NCI-H345 (cell line): ENCODE data around the gene CAPG.
"Not testable (repeated sequence)": the region's sequence is repeated elsewhere in the genome, so short reads cannot be mapped to it uniquely, and the experiment has no call there.

Experiments used
- DNase-seq: peaks from one replicate; lab custom pipeline; 2025; lab: John Stamatoyannopoulos, UW

Gene CAPG

GRCh38 chr2:85409845-85410583, at the start of gene CAPG:
Gene CAPG (minus strand): TSS chr2:85410366. CDS start chr2:85402145, 8,221 bp downstream.
- no peak for DNase-seq

GRCh38 chr2:85459771-85460170, 49.6 kb upstream of the CAPG start:
- DNase-seq = no peak

GRCh38 chr2:85458601-85459563, 48.7 kb upstream of the CAPG start:
- no peak for DNase-seq

GRCh38 chr2:85457877-85458316, 47.7 kb upstream of the CAPG start:
- no peak for DNase-seq

- no peak for DNase-seq
Measured at GRCh38 chr2:85457043-85457442, 46.9 kb upstream of the CAPG start.

- no peak for DNase-seq
Measured at GRCh38 chr2:85455552-85456090, 45.5 kb upstream of the CAPG start.

- DNase-seq = no peak
Measured at GRCh38 chr2:85453571-85453970, 43.4 kb upstream of the CAPG start.

- DNase-seq = no peak
Measured at GRCh38 chr2:85452237-85452636, 42.1 kb upstream of the CAPG start.

- no peak for DNase-seq
Measured at GRCh38 chr2:85449214-85449588, 39.0 kb upstream of the CAPG start.

GRCh38 chr2:85448461-85449213, 38.5 kb upstream of the CAPG start:
- DNase-seq = no peak

GRCh38 chr2:85447222-85447585, 37.0 kb upstream of the CAPG start:
- DNase-seq = no peak

- DNase-seq = no peak
Measured at GRCh38 chr2:85446296-85447221, 36.4 kb upstream of the CAPG start.

- DNase-seq = peak; percentile 21
Measured at GRCh38 chr2:85445316-85446295, 35.4 kb upstream of the CAPG start.

GRCh38 chr2:85444629-85445172, 34.5 kb upstream of the CAPG start:
- DNase-seq = no peak

- no peak for DNase-seq
Measured at GRCh38 chr2:85441864-85442263, 31.7 kb upstream of the CAPG start.

GRCh38 chr2:85440729-85441128, 30.6 kb upstream of the CAPG start:
- DNase-seq = no peak

- DNase-seq = no peak
Measured at GRCh38 chr2:85439986-85440385, 29.8 kb upstream of the CAPG start.

- not testable (repeated sequence) for DNase-seq
Measured at GRCh38 chr2:85439569-85439968, 29.4 kb upstream of the CAPG start.

GRCh38 chr2:85439025-85439472, 28.9 kb upstream of the CAPG start:
- DNase-seq = no peak
